Measurements from ENCODE around the gene XRCC4. TPM values are rescaled to one million over a fixed set of nuclear protein-coding genes. Genes with fewer than 3 reads are reported as not detected.

The XRCC4 gene
- total and polyA plus RNA-seq, 2 of the 8 experiments (the other 6 are each of a cell fraction or from before 2014, with no cell fraction given), result 3.0 to 8.3 TPM

DNA sequence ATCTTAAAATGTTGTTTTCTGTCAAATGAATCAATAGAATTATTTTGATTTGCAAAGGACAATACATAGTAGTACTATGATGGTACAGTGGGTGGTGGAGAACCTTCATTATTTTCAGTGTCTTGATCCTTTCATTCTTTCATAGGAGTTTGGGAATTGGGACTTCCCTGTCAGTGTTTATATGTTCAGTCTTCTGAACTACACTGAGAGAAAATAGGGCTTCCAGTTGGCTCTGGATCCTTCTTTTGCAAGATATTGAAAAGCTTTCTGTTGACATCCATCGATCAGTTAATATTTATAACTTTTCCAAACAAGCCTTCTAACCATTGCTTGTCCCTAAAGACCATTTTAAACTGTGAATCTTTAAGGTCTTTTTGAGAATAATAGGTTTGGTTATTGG, 94.7 kb downstream of the XRCC4 start (continued):
- TF ChIP-seq KDM1A (IDR thresholded peaks at IDR 0.05; ENCODE audit: borderline replicate concordance, low read length) (no peak), CBX8 (IDR thresholded peaks at IDR 0.05; ENCODE audit: borderline replicate concordance, low read depth, low read length) (no peak), SP1 (IDR thresholded peaks at IDR 0.05; ENCODE audit: low read depth, low read length) (no peak), EGR1 (IDR thresholded peaks at IDR 0.05; ENCODE audit: borderline replicate concordance, low read depth, low read length) (no peak)
